GM23338 (cell line): ENCODE results near the gene FBXW12. TPM values are rescaled to one million over a fixed set of nuclear protein-coding genes. Genes with fewer than 3 reads are reported as not detected.
A peak's percentile ranks its signal among the peaks of the same experiment; 100 is the strongest.

Source experiments
- ATAC-seq: fragments of 200-7000 bp; cut with Tn5 transposase; 3 replicates; pipeline ENCODE4 v1.9.1; 2020
- DNase-seq: peaks from one replicate; pipeline ENCODE4 v3.0.0-alpha.2; 2015; ENCODE audit warnings: low spot score
- H2AFZ ChIP-seq: fragments of 200-600 bp; sonication (generic); 2 replicates; pipeline ENCODE4 v1.8.0; 2016; ENCODE audit warnings: antibody characterized with exemption, mild to moderate bottlenecking, moderate library complexity
- H3F3A ChIP-seq: fragments of 200-600 bp; sonication (generic); replicated peaks from 2 replicates; pipeline ENCODE4 v1.8.0; 2017; ENCODE audit warnings: antibody characterized with exemption, mixed run types, low read depth
- H3K27ac ChIP-seq: fragments of 200-600 bp; sonication (generic); 2 replicates; pipeline ENCODE4 v1.6.1; 2016; ENCODE audit warnings: low read depth
- H3K27me3 ChIP-seq: fragments of 200-600 bp; sonication (generic); 2 replicates; pipeline ENCODE4 v1.8.0; 2016; ENCODE audit warnings: mild to moderate bottlenecking, mixed run types, moderate library complexity; ENCODE audit not compliant: insufficient read depth
- H3K36me3 ChIP-seq: fragments of 200-600 bp; sonication (generic); 2 replicates; pipeline ENCODE4 v1.8.0; 2016; ENCODE audit warnings: mild to moderate bottlenecking; ENCODE audit not compliant: insufficient read depth
- H3K4me1 ChIP-seq: fragments of 200-600 bp; sonication (generic); 2 replicates; pipeline ENCODE4 v1.8.0; 2016; ENCODE audit warnings: mild to moderate bottlenecking, moderate library complexity; ENCODE audit not compliant: insufficient read depth
- H3K4me2 ChIP-seq: fragments of 200-600 bp; sonication (generic); 2 replicates; pipeline ENCODE4 v1.7.1; 2017; ENCODE audit warnings: mixed run types
- H3K4me3 ChIP-seq: fragments of 200-600 bp; sonication (generic); 2 replicates; pipeline ENCODE4 v1.6.1; 2016; ENCODE audit warnings: mixed run types
- H3K79me2 ChIP-seq: fragments of 200-600 bp; sonication (generic); replicated peaks from 2 replicates; pipeline ENCODE4 v1.8.0; 2017; ENCODE audit warnings: mild to moderate bottlenecking; ENCODE audit not compliant: insufficient read depth
- H3K9me2 ChIP-seq: fragments of 200-600 bp; sonication (generic); 2 replicates; pipeline ENCODE4 v1.8.0; 2017; ENCODE audit not compliant: insufficient read depth
- H4K20me1 ChIP-seq: fragments of 200-600 bp; sonication (generic); replicated peaks from 2 replicates; pipeline ENCODE4 v1.8.0; 2017; ENCODE audit warnings: mild to moderate bottlenecking; ENCODE audit not compliant: insufficient read depth
- H3K27ac Mint-ChIP-seq: 2 replicates; pipeline ENCODE4 v1.8.0; 2020; ENCODE audit warnings: inconsistent platforms, mild to moderate bottlenecking, moderate library complexity, mixed read lengths
- H3K27me3 Mint-ChIP-seq: 3 replicates; pipeline ENCODE4 v1.8.0; 2022; ENCODE audit warnings: low read depth, mild to moderate bottlenecking, moderate library complexity, mixed read lengths, inconsistent platforms; ENCODE audit not compliant: insufficient read depth, poor library complexity
- H3K36me3 Mint-ChIP-seq: 3 replicates; pipeline ENCODE4 v1.8.0; 2021; ENCODE audit warnings: low read depth, mild to moderate bottlenecking, inconsistent platforms, moderate library complexity, mixed read lengths
- H3K4me1 Mint-ChIP-seq: 3 replicates; pipeline ENCODE4 v1.8.0; 2020; ENCODE audit warnings: mild to moderate bottlenecking, inconsistent platforms, mixed read lengths
- H3K4me3 Mint-ChIP-seq: 3 replicates; pipeline ENCODE4 v1.8.0; 2021; ENCODE audit warnings: moderate library complexity, mild to moderate bottlenecking, inconsistent platforms, mixed read lengths
- H3K9me3 Mint-ChIP-seq: 3 replicates; pipeline ENCODE4 v1.8.0; 2020; ENCODE audit warnings: moderate library complexity, mild to moderate bottlenecking, inconsistent platforms, mixed read lengths
- CREB1 ChIP-seq: fragments of 250-450 bp; sonication (Bioruptor Pico); IDR thresholded peaks from 2 replicates; pipeline ENCODE4 v1.5.0; 2020; ENCODE audit warnings: low read depth, mild to moderate bottlenecking, moderate library complexity
- ETS1 ChIP-seq: IDR thresholded peaks from 2 replicates; pipeline ENCODE4 v1.6.1; 2016; ENCODE audit warnings: antibody characterized with exemption
- EZH2phosphoT487 ChIP-seq: fragments of 200-600 bp; sonication (generic); IDR thresholded peaks from one replicate; pipeline ENCODE4 v1.8.1; 2018; ENCODE audit warnings: antibody characterized with exemption; ENCODE audit not compliant: unreplicated experiment
- JUNB ChIP-seq: IDR thresholded peaks from one replicate; pipeline ENCODE4 v1.6.1; 2016; ENCODE audit warnings: antibody characterized with exemption; ENCODE audit not compliant: unreplicated experiment
- POLR2AphosphoS5 ChIP-seq: IDR thresholded peaks from 2 replicates; pipeline ENCODE4 v1.6.1; 2016; ENCODE audit warnings: antibody characterized with exemption, low read depth
- REST ChIP-seq: IDR thresholded peaks from one replicate; pipeline ENCODE4 v1.6.1; 2018; ENCODE audit warnings: antibody characterized with exemption; ENCODE audit not compliant: unreplicated experiment
- STAT1 ChIP-seq: IDR thresholded peaks from one replicate; pipeline ENCODE4 v1.6.1; 2016; ENCODE audit warnings: antibody characterized with exemption; ENCODE audit not compliant: unreplicated experiment
- ZNF114 ChIP-seq: fragments of 250-450 bp; sonication (Bioruptor Pico); IDR thresholded peaks from 2 replicates; pipeline ENCODE4 v1.5.0; 2020; ENCODE audit warnings: mild to moderate bottlenecking, moderate library complexity
- ZNF331 ChIP-seq: fragments of 250-450 bp; sonication (Bioruptor Pico); IDR thresholded peaks from 2 replicates; pipeline ENCODE4 v1.5.0; 2020; ENCODE audit warnings: low read depth, mild to moderate bottlenecking, moderate library complexity
- ZNF462 ChIP-seq: fragments of 250-450 bp; sonication (Bioruptor Pico); IDR thresholded peaks from 2 replicates; pipeline ENCODE4 v1.5.0; 2020; ENCODE audit warnings: mild to moderate bottlenecking, moderate library complexity
- polyA plus RNA-seq: library from polyadenylated mRNA; unstranded; fragments of >200 nt; fragmentation: Nextera tagmentation; extraction: Ambion mirVana; gene quantifications from 2 replicates; pipeline ENCODE4 v1.2.1, GENCODE V29; 2016
- total RNA-seq: library from RNA; depleted of rRNA; stranded (reverse); fragments of >200 nt; shearing (Covaris generic); gene quantifications from 2 replicates; pipeline ENCODE4 v1.2.3, GENCODE V29; 2014

The FBXW12 gene
- total and polyA plus RNA-seq, 2 experiments from 2014 or later, result 0.73 TPM; not detected in 1

- DNase-seq (peak; percentile 35), ATAC-seq (peak; percentile 54)
- no peak overlapping the region for H3K4me2 ChIP-seq
- no peaks in the 10 kb centered on the region for H3K27me3 ChIP-seq
- H3K4me3 ChIP-seq, result no peak overlapping the region
- Mint-ChIP-seq H3K9me3 (no peaks in the 10 kb centered on the region), H3K4me3 (no peak overlapping the region), H3K27ac (peak overlapping the region; percentile 89), H3K4me1 (peaks cover 11% of the 10 kb centered on the region), H3K27me3 (peaks cover 7% of the 10 kb centered on the region), H3K36me3 (peaks cover 43% of the 10 kb centered on the region)
- H3K9me2 ChIP-seq, result no peaks in the 10 kb centered on the region
- H3K4me1 ChIP-seq, result no peaks in the 10 kb centered on the region
- H3K27ac ChIP-seq, result no peak overlapping the region
- no peak overlapping the region for H2AFZ ChIP-seq
- H3K36me3 ChIP-seq, result peaks cover 3% of the 10 kb centered on the region; the same call in 1 of the 2 replicates
- no peaks in the 10 kb centered on the region; the same call in 1 of the 2 replicates for H3F3A ChIP-seq
- H3K79me2 ChIP-seq, result no peaks in the 10 kb centered on the region
- TF ChIP-seq ZNF462 (CRISPR knock-in tag) (no peak), EZH2phosphoT487 (no peak), CREB1 (CRISPR knock-in tag) (no peak), JUNB (no peak), POLR2AphosphoS5 (no peak; the same call in 1 of the 2 replicates), ZNF114 (CRISPR knock-in tag) (no peak), ZNF331 (no peak), REST (no peak), ETS1 (no peak), STAT1 (no peak)
- no peaks in the 10 kb centered on the region; the same call in 1 of the 2 replicates for H4K20me1 ChIP-seq
Observed at GRCh38 chr3:48399387-48400172, 27.6 kb downstream of the FBXW12 start.
